ENCODE results near the gene SAMD11.

The SAMD11 gene

DNA sequence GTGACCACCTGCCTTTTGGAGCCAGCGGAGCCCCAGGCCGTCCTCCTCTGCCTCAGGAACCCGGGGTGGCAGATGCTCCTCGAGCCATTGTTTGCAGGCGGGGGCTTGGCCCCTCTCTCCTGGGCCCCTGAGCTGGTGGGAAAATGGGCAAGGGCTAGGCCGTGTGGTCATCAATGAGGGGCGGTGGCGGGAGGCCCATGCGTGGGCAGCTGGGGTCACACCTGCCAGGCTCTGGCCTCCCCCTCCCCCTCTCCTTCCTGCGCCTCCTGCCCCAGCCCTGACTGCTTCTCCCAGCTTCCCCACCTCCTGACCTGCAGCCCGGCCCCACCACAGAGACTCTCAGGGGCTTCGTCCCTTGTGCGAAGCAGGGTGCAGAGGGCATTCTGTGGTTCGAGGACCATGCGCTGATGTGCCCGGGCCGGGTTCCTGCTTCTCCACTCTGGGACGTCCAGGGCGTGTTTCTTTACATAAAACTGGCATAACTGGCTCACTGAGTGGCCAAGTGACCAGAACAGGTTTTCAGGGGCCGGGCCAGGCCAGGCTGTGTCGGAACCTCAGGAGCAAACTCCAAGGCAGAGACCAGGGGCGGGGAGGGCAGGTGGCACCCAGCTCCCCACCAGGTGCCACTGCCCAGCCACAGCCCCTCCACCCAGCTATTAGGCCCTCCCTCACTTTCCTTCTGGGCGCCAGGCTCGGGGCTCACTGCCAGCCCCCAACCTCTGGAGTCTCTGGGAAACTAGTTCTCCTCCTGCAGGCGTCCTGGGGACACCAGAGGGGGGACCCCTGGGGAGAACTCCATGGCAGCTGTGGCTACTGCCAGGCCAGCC is 9.3 kb downstream of the SAMD11 start:
- DNase-seq: no peak

DNA sequence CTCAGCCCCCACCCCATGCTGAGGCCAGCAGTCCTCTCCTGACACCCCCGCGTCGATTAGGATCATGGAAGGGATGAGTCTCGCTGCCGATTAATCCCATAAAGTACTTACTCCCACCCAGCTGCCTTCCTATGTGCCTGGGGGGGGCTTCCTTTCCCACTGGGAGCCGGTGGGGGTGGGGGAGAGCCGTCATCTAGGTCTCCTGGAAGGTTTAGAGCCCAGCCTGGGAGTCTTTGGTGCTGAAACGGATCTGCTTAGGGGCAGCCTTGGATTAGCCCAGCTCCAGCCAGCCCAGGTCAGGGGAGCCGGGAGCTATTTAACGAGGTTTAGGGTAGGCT is 9.8 kb downstream of the SAMD11 start:
- no peak for DNase-seq

DNA sequence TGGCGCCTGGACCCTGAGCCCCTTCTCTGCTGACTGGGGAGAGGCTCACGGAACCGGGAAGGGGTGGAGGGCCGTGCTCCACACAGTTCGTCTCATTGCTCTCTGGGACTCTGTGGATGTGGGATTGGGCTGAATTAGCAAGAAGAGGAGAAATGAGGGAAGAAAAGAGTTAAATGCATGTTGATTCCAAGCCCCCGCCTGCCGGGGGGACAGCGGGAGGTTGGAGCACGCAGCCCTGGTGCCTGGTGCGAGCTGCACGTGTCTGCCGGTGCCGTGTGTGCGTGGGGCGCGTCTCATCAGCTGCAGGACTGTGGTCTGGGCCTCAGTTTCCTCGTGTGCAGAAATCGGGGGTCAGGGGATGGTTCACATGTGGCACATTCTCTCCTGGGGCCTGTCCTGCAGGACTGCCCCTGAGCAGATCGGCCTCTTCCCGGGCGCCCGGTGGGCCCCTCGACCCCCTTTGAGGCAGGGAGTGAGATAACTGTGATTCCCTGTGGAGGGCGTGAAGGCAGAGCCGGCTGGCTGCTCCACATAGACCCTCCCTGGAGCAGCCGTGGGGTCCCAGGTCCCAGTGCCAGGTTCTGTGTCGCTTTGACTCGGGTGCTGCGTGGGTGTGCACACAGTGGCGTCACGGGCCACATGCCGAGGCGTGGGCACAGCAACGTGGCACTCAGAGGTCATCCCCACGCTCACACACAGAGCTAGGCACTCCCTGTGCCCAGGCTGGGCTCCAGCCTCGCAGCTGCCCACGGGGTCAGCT is 11.4 kb downstream of the SAMD11 start:
- peak in 2 of 3 donors; percentile 48 to 56 for DNase-seq

DNA sequence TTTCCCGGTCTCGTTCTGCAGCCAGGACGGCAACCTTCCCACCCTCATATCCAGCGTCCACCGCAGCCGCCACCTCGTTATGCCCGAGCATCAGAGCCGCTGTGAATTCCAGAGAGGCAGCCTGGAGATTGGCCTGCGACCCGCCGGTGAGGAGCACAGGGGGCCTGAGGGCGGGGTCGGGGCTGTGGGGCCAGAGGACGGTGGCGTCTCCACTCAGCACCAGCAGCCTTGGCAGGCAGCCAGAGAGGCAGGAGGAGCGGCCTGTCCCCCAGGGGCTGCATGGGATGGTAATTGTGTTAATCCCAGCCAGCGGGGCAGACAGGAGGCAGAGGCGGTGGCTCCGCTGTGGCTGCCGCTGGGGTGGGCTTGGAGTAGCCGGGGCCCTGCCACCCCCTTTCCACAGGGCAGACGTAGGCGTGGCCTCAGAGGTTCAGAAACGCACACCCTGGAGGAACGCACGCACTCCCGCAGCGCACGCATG is 12.1 kb downstream of the SAMD11 start:
- DNase-seq: no peak

DNA sequence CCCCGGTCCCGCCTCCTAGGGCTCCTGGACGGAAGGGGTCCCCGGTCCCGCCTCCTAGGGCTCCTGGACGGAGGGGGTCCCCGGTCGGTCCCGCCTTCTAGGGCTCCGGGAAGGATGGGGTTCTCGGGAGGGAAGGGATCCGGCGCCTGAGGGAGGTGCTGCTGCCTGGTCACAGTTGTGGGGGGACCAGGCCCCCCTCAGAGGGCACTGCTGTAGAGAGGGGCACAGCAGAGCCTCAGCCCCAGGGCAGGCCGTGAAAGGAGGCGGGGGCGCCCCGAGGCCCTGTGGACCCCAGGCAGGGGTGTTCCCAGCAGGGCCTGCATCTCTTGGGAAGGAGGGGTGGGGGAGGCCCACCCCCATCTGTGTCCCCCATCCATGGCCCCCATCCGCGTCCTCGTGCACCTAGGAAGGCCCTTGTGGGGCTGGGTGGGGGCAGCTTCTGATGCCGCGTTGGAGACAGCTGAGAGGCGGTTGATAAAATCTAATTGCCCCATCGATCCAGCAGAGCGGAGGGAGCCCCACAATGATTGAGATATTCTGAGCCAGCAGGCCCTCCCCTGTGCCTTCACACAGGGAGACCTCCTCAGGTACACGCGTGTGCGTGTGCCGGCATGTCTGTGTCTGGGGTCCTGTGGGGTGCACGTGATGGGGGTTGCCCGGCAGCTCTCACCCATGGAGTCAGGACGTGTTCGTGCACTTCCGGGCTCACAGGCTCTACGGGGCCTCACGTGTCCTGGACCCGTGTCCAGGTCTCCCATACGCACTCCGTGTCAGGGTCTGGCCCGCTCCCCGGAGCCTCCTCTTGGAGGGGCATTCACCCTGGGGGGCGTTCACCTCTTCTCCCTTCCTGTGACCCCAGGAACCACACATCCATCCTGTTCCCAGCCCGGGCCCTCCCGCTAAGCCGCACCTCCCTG is 12.9 kb downstream of the SAMD11 start:
- DNase-seq: no peak

DNA sequence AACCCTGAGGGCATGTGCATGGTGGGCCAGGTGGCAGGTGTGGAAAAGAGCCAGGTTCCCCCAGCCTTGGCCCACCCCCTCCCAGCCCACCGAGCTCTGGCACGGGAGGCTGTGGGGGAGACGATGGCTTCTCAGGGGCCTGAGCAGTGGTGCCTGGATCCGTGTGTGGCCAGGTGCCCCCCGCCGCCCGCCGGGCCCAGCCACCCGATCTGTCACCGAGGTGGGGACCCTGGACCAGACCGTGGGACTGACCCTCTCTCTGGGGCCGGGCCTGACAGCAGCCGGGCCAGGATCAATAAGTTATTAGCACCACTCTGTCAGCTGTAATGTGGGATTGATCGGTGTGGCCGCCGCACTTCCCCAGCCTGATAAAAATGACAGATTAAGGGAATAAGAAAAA is 13.8 kb downstream of the SAMD11 start:
- DNase-seq: no peak

DNA sequence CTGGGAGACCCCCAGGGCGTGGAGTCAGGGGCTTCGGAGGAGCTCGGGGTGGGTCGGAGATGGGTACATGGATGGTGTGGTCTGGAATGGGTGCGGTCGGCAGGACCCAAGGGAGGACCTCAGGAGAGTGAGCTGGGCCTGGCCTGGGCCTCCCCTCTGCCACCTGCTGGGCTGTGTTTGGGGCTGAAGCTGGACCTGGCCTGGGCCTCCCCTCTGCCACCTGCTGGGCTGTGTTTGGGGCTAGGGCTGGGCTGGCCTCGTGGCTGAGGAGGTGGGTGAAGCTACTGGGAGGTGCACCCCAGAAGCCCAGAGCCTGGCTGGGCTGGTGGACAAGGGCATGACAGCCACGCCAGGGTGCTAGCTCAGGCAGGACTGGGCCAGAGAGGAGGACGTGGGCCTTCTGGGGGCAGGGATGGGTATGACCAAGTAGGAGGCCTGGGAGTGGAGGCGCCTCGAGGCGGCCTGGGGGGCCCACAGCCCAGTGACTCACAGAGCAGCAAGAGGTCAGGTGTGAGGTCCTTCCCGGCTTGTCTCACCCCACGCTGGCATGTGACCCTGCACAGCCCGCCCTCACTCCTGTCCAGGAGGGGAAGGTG is 14.5 kb downstream of the SAMD11 start:
- DNase-seq: peak; percentile 26 to 47 (median 40)

DNA sequence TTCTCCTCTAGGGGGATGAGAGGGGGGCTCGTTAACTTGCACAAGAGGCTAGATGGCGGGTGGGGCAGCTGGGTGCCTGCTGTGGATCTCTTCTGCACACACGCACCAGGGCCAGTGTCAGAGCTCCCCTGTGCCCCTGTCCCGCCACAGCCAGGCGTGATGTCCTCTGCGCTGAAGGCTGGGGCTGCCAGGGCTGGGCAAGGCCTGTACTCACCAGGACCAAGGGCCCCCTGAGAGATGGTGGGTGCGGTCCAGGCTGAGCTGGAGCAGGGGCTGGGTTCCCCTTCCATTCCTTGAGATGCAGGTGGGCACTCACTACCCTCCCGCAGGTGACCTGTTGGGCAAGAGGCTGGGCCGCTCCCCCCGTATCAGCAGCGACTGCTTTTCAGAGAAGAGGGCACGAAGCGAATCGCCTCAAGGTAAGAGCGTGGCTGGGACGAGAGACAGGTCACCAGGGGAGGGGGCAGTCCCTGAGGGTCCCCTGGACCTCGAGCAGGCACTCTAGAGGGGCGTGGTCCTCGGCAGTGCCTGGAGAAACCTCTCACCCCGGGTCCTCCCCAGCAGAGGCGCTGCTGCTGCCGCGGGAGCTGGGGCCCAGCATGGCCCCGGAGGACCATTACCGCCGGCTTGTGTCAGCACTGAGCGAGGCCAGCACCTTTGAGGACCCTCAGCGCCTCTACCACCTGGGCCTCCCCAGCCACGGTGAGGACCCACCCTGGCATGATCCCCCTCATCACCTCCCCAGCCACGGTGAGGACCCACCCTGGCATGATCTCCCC is 15.2 kb downstream of the SAMD11 start:
- DNase-seq: no peak

DNA sequence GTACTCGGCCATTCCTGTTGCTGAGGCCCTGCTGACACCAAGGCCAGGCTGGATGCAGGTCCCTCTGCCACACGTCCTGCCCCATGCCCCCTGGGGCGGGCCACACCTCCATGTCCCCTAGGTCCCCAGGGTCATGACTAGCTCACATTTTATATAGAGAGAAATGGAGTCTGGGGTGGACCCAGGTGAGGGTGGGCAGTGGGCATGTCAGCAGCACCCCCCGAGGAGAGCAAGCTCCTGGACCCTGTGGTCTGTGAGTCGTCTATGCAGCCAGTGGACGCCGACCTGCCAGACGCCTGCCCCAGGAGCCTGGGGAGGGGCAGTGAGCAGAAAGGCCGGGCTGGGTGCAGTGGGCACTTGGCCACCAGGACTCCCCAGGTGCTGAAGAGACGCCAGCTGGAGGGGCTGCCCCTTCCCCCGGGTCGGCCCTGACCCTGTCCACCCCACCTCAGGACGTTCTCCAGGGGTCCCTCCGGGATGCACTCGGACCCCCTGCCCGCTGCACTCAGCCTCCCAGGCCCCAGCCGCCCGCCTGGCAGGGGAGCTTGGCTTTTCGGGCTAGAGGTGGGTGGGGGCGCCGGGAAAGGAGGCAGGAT is 15.9 kb downstream of the SAMD11 start:
- no peak for DNase-seq

DNA sequence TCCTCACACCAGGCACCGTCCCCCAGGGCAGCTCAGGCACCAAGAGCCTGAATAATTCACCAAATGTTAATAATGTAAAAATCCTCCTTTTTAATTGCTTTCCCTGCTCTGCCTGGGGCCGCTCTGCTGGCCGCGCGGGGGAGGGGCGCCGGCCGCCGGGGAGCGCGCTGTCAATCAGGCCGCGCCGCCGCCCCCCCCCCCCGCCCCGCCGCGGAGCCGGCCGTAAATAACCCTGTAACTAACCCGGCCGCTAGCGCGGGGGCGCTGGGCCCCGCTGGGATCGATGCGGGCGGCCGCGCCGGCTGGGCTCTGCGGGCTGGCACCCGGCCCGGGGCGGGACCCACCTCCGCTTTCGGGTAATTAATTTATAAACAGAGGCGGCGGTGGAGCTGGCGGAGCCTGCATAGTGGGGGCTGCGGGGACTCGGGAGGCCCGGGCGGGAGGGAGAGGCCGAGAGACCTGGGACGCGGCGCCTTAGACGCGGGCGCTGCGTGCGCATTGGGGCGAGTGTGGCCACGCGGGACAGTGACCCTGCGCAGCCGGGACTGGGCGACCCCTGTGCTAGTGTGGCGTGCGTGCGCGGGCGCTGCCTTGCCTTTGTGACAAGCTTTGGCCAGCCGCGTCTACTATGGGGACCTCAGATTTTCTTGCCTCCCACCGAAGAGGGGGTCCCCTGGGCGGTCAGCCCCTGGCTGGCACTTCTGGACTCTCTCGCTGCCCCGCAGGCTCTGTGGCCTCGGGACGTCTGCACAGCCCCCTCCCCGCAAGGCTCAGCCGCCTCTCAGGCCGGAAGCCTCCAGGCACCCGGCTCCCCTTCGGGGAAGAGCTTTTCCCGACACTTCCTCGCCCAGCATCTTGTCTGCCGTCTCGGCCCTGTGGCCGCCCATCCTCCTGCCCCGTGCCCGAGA is 16.6 kb downstream of the SAMD11 start:
- DNase-seq: peak in 2 of 3 donors; percentile 25 to 63

DNA sequence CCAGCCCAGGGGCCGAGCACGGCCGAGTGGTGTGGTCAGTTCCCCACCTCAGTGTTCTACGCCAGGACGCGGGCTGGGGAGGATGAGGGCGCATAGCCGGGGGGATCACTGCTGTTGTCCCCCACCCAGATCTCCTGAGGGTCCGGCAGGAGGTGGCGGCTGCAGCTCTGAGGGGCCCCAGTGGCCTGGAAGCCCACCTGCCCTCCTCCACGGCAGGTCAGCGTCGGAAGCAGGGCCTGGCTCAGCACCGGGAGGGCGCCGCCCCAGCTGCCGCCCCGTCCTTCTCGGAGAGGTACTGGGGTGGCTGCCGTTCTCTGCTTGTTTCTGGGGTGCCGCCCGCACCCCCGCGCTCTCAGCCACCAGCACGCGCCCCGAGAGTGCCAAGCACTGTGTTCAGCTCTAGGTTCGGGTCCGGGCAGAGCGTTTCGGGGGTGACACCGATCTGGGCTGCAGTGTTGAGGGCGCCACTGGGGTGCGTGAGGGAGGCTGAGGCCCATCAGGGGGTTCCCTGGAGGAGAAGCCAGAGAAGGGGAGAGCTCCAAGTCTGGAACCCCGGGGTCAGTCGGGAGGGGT is 17.4 kb downstream of the SAMD11 start:
- no peak for DNase-seq

DNA sequence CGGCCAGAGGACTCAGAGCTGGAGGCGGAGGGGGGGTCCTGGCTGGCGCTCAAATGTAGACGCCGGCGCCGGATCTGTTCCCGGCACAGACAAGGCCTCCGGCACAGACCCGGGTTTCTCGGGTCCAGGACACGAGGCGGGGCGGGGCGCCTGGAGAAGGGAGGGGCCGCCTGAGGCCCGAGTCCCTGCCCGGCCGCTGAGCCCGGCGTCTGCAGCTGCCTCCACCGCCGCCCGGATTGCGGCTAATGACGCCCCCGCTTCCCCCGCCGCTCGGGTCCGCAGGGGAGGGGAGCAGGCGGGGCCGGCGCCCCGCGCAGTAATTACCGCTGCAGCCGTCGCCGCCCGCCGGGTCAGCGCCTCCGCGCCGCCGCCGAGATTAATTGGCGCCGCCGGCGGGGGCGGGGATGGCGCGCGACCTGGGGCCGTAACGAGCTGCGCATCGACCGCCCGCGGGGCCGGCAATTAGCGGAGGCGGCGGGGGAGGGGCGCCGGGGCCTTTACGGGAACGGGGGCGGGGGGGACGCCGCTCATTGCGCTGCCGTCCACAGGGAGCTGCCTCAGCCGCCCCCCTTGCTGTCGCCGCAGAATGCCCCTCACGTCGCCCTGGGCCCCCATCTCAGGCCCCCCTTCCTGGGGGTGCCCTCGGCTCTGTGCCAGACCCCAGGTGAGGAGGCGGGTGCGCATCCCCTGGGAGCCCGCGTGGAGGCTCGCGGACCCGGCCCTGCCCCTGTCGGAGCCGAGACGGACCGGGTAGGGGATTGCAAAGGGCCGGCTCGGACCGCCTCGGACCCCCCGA is 18.1 kb downstream of the SAMD11 start:
- DNase-seq: peak; percentile 48 to 71 (median 55)

DNA sequence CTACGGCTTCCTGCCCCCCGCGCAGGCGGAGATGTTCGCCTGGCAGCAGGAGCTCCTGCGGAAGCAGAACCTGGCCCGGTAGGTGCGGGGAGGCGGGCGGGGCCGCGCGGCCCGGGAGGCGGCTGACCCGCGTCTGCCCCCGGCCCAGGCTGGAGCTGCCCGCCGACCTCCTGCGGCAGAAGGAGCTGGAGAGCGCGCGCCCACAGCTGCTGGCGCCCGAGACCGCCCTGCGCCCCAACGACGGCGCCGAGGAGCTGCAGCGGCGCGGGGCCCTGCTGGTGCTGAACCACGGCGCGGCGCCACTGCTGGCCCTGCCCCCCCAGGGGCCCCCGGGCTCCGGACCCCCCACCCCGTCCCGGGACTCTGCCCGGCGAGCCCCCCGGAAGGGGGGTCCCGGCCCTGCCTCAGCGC is 18.7 kb downstream of the SAMD11 start:
- peak in 1 of 3 donors; percentile 34 for DNase-seq

DNA sequence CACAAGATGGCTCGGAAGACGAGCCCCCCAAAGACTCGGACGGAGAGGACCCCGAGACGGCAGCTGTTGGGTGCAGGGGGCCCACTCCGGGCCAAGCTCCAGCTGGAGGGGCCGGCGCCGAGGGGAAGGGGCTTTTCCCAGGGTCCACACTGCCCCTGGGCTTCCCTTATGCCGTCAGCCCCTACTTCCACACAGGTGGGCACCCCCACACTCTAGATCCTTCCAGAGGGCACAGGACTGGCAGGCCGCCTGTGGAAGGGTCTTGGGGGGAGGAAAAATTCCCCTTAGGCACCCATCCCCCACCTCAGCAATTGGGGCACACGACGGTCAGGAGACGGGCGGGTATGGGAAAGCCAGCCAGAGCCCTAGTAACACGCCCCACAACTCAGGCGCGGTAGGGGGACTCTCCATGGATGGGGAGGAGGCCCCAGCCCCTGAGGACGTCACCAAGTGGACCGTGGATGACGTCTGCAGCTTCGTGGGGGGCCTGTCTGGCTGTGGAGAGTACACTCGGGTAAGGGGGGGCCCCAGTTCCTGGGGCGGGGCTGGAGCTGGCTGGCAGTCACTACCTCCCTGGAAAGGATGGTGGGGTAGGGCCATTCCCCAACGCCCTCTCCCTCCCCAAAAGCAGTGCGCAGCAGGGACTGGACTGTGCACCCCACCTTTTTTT is 19.3 kb downstream of the SAMD11 start:
- DNase-seq: no peak

DNA sequence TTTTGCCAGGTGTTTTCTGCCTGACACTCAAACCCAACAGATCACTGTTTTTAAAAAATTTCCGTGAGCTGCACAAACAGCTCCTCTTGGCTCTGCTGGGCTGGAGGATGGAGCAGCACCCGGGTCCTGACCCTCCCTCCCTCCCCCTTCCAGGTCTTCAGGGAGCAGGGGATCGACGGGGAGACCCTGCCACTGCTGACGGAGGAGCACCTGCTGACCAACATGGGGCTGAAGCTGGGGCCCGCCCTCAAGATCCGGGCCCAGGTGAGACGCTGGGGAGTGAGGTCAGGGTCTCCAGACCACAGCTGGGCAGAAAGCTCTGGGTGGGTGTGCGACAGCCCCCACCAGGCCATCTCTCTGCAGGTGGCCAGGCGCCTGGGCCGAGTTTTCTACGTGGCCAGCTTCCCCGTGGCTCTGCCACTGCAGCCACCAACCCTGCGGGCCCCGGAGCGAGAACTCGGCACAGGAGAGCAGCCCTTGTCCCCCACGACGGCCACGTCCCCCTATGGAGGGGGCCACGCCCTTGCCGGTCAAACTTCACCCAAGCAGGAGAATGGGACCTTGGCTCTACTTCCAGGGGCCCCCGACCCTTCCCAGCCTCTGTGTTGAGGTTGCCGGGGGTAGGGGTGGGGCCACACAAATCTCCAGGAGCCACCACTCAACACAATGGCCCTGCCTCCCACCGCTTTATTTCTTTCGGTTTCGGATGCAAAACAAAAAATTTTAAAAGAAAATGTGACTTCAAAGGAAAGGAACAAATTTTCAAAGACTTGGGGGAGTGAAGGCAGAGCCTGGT is 20.0 kb downstream of the SAMD11 start:
- no peak for DNase-seq

DNA sequence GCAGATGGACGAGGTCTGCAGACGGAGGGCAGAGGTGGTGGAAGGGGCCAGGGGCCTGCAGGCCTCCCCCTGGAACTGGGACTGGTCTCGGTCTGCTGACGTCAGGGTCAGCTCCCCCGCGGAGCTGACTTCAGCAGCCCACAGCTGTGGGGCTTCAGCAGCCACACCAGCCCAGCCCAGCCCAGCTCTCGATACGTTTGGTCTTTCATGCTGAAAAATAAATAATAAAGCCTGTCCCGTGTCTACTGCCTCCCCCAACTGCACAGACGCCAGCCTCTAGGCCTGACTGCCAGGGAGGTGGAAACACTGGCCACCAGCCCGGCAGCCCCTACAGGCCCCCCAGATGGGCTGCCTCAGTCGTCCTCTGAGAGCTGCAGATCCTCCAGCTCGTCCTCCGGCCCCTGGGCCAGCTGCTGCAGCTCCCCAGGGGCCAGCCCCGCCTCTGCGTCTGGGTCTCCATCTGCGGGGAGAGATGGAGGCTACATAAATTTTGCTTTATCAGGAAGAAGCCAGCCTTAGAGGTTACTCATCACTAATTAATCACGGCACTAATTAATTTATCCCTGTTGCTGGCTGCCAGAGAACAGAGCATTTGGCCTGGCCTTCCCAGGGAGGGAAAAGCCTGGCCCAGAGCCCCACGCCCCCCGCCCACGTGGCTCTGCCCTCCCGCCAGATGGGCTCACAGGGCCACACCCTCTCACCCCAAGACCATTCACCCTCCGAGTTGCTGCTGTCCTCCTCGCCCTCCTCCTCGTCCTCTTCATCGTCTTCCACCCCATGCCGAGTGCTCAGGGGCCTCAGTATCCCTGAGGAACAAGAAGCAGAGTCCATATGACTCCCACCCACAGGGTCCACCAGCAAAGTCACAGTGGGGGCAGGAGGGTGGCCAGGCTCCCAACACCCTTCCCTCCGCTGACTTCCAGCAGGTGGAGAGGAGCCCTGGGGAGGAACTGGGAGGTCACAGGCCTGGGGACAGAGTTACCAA is 20.9 kb downstream of the SAMD11 start:
- no peak for DNase-seq

Measured in suppressor macrophage treated with lipopolysaccharide for 1 hour (primary cell).